HG03108 (cell line): ENCODE measurements around the gene PIMREG.

Experiments used
- ATAC-seq: cut with Tn5 transposase; IDR thresholded peaks from one replicate; pipeline ENCODE4 v1.9.1; 2021; ENCODE audit warnings: moderate library complexity; ENCODE audit not compliant: unreplicated experiment

Gene PIMREG

GRCh38 chr17:6443692-6444570 lies at the start of gene PIMREG:
Gene PIMREG, plus strand, starts transcription at chr17:6444455. Its CDS starts 656 bp downstream, at chr17:6445111.
- ATAC-seq, result peak; percentile 85

- no peak for ATAC-seq
Observed at GRCh38 chr17:6398955-6399354, 45.3 kb upstream of the PIMREG start.

GRCh38 chr17:6402258-6402657 lies 42.0 kb upstream of the PIMREG start:
- no peak for ATAC-seq

- ATAC-seq, result no peak
Observed at GRCh38 chr17:6408276-6408675, 36.0 kb upstream of the PIMREG start.

- no peak for ATAC-seq
Observed at GRCh38 chr17:6408735-6409134, 35.5 kb upstream of the PIMREG start.

GRCh38 chr17:6413065-6413464 lies 31.2 kb upstream of the PIMREG start:
- no peak for ATAC-seq

GRCh38 chr17:6415616-6416015 lies 28.6 kb upstream of the PIMREG start:
- ATAC-seq, result no peak

GRCh38 chr17:6420173-6420641 lies 24.0 kb upstream of the PIMREG start:
- ATAC-seq, result no peak

- ATAC-seq, result no peak
Observed at GRCh38 chr17:6421700-6422604, 22.3 kb upstream of the PIMREG start.

GRCh38 chr17:6422654-6423241 lies 21.5 kb upstream of the PIMREG start:
- no peak for ATAC-seq

- ATAC-seq, result no peak
Observed at GRCh38 chr17:6423931-6424330, 20.3 kb upstream of the PIMREG start.

- no peak for ATAC-seq
Observed at GRCh38 chr17:6425407-6425806, 18.8 kb upstream of the PIMREG start.

GRCh38 chr17:6426356-6427101 lies 17.7 kb upstream of the PIMREG start:
- no peak for ATAC-seq

GRCh38 chr17:6427279-6427781 lies 16.9 kb upstream of the PIMREG start:
- no peak for ATAC-seq

GRCh38 chr17:6428207-6428965 lies 15.9 kb upstream of the PIMREG start:
- no peak for ATAC-seq

- no peak for ATAC-seq
Observed at GRCh38 chr17:6429266-6429665, 15.0 kb upstream of the PIMREG start.

GRCh38 chr17:6430769-6431168 lies 13.5 kb upstream of the PIMREG start:
- ATAC-seq, result no peak

GRCh38 chr17:6435051-6435450 lies 9.2 kb upstream of the PIMREG start, which contains the start of gene AIPL1:
Gene AIPL1, minus strand, starts transcription at chr17:6435121. Its CDS starts 17 bp downstream, at chr17:6435104.
- ATAC-seq, result no peak

GRCh38 chr17:6435968-6436367 lies 8.3 kb upstream of the PIMREG start:
- no peak for ATAC-seq
